22Rv1 (cell line): ENCODE measurements around the gene RALGPS1.

ENCODE experiments used
- H3K27ac ChIP-seq: fragments of 450-650 bp; 2 replicates; pipeline ENCODE4 v1.5.1; 2017
- CTCF ChIP-seq: fragments of 450-650 bp; IDR thresholded peaks from 2 replicates; pipeline ENCODE4 v1.5.1; 2017; ENCODE audit warnings: mild to moderate bottlenecking
- ZFX ChIP-seq: fragments of 450-650 bp; IDR thresholded peaks from 2 replicates; pipeline ENCODE4 v1.6.1; 2017; ENCODE audit warnings: antibody characterized with exemption, borderline replicate concordance

Gene RALGPS1

GRCh38 chr9:126938327-126938726, 23.7 kb downstream of the RALGPS1 start:
- no peak for TF ChIP-seq CTCF
- TF ChIP-seq ZFX, result no peak
- H3K27ac ChIP-seq, result no peak overlapping the region

- TF ChIP-seq ZFX (no peak), CTCF (no peak)
- H3K27ac ChIP-seq, result peak overlapping the region; percentile 86
Measured at GRCh38 chr9:126939821-126940221, 25.2 kb downstream of the RALGPS1 start.

GRCh38 chr9:126942399-126942798, 27.8 kb downstream of the RALGPS1 start:
- no peak overlapping the region for H3K27ac ChIP-seq
- TF ChIP-seq CTCF (no peak), ZFX (no peak)

GRCh38 chr9:126945682-126946081, 31.1 kb downstream of the RALGPS1 start:
- H3K27ac ChIP-seq, result no peak overlapping the region
- TF ChIP-seq ZFX, result no peak
- TF ChIP-seq CTCF, result no peak

- TF ChIP-seq CTCF (no peak), ZFX (no peak)
- H3K27ac ChIP-seq, result no peak overlapping the region
Measured at GRCh38 chr9:126947529-126947928, 32.9 kb downstream of the RALGPS1 start.

- H3K27ac ChIP-seq, result no peak overlapping the region
- no peak for TF ChIP-seq CTCF
- TF ChIP-seq ZFX, result no peak
Measured at GRCh38 chr9:126952205-126952977, 37.8 kb downstream of the RALGPS1 start.

- TF ChIP-seq ZFX (no peak), CTCF (no peak)
- no peak overlapping the region for H3K27ac ChIP-seq
Measured at GRCh38 chr9:126953041-126953809, 38.6 kb downstream of the RALGPS1 start.
